ENCODE data around the gene TMEM98.
"Not testable (repeated sequence)": the region's sequence is repeated elsewhere in the genome, so short reads cannot be mapped to it uniquely, and the experiment has no call there.

DNA sequence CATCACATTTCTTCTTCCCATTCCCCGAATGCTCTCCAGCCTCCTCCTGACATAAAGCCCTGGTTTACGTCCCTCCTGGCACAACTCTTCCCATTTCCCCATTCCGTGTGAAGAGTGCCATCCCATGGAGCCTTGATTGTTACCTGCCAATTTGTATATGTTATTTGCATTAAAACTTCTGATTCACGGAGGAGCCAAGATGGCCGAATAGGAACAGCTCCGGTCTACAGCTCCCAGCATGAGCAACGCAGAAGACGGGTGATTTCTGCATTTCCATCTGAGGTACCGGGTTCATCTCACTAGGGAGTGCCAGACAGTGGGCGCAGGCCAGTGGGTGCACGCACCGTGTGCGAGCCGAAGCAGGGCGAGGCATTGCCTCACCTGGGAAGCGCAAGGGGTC lies 41.0 kb upstream of the TMEM98 start:
- not testable (repeated sequence) for TF ChIP-seq ZEB2 (IDR thresholded peaks at IDR 0.05); JUND (IDR thresholded peaks at IDR 0.05; ENCODE audit: borderline replicate concordance, low read depth, low read length); JUND (tag; IDR thresholded peaks at IDR 0.05; ENCODE audit: borderline replicate concordance, low read depth, low read length); CBFB (CRISPR knock-in tag; IDR thresholded peaks at IDR 0.05); ZBTB17 (CRISPR knock-in tag; IDR thresholded peaks at IDR 0.05); SMAD1 (IDR thresholded peaks at IDR 0.05; ENCODE audit: low read depth, low read length, partially characterized antibody); MTA2 (IDR thresholded peaks at IDR 0.05; ENCODE audit: low read depth); STAT5B (CRISPR knock-in tag; IDR thresholded peaks at IDR 0.05); ZNF644 (tag; IDR thresholded peaks at IDR 0.05; ENCODE audit: low read depth); SIN3A (IDR thresholded peaks at IDR 0.05; ENCODE audit: borderline replicate concordance in 2 of 2, control insufficient read depth in 1 of 2, low read depth in 2 of 2, low read length in 2 of 2)
- TF ChIP-seq, protein P1, sequence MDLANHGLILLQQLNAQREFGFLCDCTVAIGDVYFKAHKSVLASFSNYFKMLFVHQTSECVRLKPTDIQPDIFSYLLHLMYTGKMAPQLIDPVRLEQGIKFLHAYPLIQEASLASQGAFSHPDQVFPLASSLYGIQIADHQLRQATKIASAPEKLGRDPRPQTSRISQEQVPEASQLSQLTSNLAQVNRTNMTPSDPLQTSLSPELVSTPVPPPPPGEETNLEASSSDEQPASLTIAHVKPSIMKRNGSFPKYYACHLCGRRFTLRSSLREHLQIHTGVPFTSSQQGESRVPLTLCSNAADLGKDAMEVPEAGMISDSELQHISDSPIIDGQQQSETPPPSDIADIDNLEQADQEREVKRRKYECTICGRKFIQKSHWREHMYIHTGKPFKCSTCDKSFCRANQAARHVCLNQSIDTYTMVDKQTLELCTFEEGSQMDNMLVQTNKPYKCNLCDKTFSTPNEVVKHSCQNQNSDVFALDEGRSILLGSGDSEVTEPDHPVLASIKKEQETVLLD (IDR thresholded peaks at IDR 0.05) = not testable (repeated sequence)
- TF ChIP-seq, protein P2, sequence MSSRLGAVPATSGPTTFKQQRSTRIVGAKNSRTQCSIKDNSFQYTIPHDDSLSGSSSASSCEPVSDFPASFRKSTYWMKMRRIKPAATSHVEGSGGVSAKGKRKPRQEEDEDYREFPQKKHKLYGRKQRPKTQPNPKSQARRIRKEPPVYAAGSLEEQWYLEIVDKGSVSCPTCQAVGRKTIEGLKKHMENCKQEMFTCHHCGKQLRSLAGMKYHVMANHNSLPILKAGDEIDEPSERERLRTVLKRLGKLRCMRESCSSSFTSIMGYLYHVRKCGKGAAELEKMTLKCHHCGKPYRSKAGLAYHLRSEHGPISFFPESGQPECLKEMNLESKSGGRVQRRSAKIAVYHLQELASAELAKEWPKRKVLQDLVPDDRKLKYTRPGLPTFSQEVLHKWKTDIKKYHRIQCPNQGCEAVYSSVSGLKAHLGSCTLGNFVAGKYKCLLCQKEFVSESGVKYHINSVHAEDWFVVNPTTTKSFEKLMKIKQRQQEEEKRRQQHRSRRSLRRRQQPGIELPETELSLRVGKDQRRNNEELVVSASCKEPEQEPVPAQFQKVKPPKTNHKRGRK (tag; IDR thresholded peaks at IDR 0.05) = not testable (repeated sequence)
- TF ChIP-seq, protein P3, sequence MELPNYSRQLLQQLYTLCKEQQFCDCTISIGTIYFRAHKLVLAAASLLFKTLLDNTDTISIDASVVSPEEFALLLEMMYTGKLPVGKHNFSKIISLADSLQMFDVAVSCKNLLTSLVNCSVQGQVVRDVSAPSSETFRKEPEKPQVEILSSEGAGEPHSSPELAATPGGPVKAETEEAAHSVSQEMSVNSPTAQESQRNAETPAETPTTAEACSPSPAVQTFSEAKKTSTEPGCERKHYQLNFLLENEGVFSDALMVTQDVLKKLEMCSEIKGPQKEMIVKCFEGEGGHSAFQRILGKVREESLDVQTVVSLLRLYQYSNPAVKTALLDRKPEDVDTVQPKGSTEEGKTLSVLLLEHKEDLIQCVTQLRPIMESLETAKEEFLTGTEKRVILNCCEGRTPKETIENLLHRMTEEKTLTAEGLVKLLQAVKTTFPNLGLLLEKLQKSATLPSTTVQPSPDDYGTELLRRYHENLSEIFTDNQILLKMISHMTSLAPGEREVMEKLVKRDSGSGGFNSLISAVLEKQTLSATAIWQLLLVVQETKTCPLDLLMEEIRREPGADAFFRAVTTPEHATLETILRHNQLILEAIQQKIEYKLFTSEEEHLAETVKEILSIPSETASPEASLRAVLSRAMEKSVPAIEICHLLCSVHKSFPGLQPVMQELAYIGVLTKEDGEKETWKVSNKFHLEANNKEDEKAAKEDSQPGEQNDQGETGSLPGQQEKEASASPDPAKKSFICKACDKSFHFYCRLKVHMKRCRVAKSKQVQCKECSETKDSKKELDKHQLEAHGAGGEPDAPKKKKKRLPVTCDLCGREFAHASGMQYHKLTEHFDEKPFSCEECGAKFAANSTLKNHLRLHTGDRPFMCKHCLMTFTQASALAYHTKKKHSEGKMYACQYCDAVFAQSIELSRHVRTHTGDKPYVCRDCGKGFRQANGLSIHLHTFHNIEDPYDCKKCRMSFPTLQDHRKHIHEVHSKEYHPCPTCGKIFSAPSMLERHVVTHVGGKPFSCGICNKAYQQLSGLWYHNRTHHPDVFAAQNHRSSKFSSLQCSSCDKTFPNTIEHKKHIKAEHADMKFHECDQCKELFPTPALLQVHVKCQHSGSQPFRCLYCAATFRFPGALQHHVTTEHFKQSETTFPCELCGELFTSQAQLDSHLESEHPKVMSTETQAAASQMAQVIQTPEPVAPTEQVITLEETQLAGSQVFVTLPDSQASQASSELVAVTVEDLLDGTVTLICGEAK (IDR thresholded peaks at IDR 0.05) = not testable (repeated sequence)
- TF ChIP-seq, protein P3 (CRISPR knock-in tag; IDR thresholded peaks at IDR 0.05) = not testable (repeated sequence)
- TF ChIP-seq, protein P4, sequence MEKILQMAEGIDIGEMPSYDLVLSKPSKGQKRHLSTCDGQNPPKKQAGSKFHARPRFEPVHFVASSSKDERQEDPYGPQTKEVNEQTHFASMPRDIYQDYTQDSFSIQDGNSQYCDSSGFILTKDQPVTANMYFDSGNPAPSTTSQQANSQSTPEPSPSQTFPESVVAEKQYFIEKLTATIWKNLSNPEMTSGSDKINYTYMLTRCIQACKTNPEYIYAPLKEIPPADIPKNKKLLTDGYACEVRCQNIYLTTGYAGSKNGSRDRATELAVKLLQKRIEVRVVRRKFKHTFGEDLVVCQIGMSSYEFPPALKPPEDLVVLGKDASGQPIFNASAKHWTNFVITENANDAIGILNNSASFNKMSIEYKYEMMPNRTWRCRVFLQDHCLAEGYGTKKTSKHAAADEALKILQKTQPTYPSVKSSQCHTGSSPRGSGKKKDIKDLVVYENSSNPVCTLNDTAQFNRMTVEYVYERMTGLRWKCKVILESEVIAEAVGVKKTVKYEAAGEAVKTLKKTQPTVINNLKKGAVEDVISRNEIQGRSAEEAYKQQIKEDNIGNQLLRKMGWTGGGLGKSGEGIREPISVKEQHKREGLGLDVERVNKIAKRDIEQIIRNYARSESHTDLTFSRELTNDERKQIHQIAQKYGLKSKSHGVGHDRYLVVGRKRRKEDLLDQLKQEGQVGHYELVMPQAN (IDR thresholded peaks at IDR 0.05; ENCODE audit: borderline replicate concordance) = not testable (repeated sequence)

Data from K562 (cell line).